GM11168 (cell line): ENCODE results near the gene ATXN1.
"Not testable (repeated sequence)": the region's sequence is repeated elsewhere in the genome, so short reads cannot be mapped to it uniquely, and the experiment has no call there.

ENCODE experiments used
- in situ Hi-C: fragments of 300-500 bp; cut with MboI; formaldehyde crosslinking; loops from one replicate; pipeline ENCODE4 v1.12.0; 2022; ENCODE audit warnings: low sequenced_read_pairs; ENCODE audit not compliant: unreplicated experiment

The ATXN1 gene

GRCh38 chr6:16630026-16630643 lies 131.1 kb downstream of the ATXN1 start:
- in situ Hi-C loops = no loop called here

DNA sequence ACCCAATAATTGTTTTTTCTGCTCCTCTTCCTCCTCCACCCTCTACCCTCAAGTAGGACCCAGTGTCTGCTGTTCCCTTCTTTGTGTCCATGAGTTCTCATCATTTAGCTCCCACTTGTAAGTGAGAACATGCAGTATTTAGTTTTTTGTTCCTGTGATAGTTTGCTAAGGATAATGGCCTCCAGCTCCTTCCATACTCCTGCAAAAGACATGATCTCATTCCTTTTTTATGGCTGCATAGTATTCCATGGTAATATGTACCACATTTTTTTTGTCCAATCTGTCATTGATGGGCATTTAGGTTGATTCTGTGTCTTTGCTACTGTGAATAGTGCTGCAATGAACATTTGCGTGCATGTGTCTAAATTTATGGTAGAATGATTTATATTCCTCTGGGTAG lies 132.7 kb downstream of the ATXN1 start:
- in situ Hi-C loops = not testable (repeated sequence)

GRCh38 chr6:16626650-16627049 lies 134.6 kb downstream of the ATXN1 start:
- in situ Hi-C loops = no loop called here

GRCh38 chr6:16625291-16626265 lies 135.7 kb downstream of the ATXN1 start:
- in situ Hi-C loops = no loop called here

DNA sequence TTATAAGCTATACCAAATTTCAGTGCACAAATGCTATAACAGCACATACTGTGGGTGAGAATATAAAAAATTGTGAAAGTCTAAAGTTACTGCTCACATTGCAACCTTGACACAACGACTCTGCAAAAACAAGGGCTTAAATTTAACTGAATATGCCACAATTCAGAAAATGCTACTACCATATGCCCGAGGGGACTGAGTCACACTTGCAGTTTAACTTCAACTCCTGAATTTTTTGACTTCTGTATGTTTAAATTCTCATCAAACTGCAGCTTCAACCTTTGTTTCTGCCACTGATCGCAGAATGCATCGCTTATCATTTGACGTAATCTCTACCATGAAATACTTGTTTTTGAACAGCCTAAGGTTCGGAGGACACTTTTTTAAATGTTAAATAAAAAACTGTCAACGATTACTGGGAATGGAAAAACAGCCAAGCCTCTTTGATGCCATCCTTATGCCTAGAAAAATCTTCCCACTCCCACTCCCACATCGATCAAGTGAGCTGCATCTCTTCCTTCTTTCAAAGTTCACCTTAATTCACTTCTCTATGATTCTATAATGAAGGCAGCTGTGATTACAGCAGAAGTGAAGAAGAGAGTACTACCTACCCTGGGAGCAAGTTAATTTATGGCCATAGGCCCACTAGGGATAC lies 136.5 kb downstream of the ATXN1 start:
- in situ Hi-C loops = no loop called here

GRCh38 chr6:16623731-16624130 lies 137.5 kb downstream of the ATXN1 start:
- in situ Hi-C loops = no loop called here

DNA sequence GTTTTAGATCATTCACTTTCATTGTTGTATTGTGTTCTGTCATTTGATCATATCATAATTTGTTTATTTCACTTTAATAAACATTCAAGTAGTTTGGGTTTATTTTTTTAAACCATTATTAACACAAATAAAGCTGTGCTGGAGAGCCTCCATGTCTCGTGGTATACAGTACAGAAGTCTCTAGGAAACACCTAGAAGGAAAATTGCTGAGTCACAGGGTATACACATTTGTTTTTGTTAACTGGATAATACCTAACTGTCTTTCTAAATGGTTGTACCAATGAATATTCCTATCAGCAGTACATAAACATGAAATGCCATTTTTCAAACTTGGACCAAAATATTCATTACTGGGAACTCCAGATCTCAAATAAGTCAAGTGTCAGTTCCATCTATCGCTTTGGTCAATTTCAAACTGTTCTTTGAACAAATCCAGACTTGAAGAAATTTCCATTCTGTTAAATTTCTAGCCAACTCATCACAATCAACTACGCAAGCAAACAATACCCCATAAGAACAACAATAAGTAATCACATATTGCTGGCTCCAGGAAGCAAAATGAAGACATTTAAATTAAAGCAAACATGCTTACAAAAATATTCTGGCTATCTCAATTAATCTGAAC lies 138.1 kb downstream of the ATXN1 start:
- in situ Hi-C loops = no loop called here

DNA sequence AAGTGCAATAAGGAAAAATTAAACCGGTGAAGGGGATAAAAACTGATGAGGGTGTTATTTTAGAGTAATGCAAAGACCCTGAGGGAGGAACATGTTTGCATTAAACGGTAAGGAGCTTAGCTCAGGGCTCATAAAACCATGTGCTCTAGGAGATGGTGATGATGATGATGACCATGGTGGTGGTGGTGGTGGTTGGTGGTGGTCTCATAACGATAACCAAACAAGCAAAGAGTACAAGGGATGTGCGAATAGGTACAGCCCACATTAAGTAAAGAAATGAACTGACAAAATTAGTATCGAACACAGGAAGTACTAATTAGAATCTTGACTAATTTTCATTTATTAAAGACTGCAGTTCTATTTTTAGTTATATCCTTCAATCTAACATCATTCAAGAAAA lies 139.1 kb downstream of the ATXN1 start:
- in situ Hi-C loops = no loop called here

DNA sequence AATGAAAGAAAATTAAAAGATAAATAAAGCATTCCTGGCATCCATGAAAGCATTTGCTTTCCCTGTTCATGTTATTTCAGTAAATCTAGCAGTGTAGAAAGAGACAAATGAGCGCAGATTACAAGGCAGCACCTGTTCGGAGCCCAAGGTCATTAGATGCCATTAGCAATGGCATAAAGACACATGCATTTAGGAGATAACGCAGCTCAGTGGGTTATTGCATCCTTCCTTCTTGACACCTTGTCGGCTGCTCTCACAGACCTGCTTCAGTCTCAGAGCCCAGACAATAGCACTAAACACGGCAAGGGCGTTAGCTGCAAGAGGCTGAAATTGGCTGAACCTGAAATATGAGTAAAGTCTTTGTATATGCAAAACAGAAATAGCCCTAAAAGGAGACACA lies 140.3 kb downstream of the ATXN1 start:
- in situ Hi-C loops = no loop called here

GRCh38 chr6:16619777-16620176 lies 141.5 kb downstream of the ATXN1 start:
- in situ Hi-C loops = no loop called here

- in situ Hi-C loops = no loop called here
These were observed 142.3 kb downstream of the ATXN1 start for GRCh38 chr6:16618962-16619361.

DNA sequence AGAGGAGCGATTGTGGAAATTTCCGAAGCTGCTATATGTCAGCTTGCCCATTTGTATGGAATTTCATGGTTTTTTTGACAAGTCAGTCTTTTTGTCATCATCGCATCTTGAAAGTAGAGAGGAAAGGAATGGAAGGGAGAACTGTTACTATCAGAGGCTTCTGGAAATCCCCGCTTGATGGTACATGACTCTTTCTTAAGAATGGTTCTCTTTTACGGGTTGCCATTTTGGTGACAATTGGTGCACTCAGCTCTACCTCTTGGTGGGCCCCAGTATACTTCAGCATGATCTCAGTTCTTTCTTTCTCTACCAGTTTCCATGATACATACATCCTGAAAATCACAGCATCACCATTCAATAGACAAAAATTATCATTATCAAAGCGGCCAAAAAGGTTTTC lies 146.0 kb downstream of the ATXN1 start:
- in situ Hi-C loops = not testable (repeated sequence)

- in situ Hi-C loops = not testable (repeated sequence)
These were observed 147.1 kb downstream of the ATXN1 start for GRCh38 chr6:16614143-16614542.

GRCh38 chr6:16613504-16613903 lies 147.8 kb downstream of the ATXN1 start:
- in situ Hi-C loops = not testable (repeated sequence)

- in situ Hi-C loops = no loop called here
These were observed 152.8 kb downstream of the ATXN1 start for GRCh38 chr6:16608444-16608843.

- in situ Hi-C loops = no loop called here
These were observed 159.2 kb downstream of the ATXN1 start for GRCh38 chr6:16602035-16602434.

- in situ Hi-C loops = no loop called here
These were observed 160.6 kb downstream of the ATXN1 start for GRCh38 chr6:16600701-16601100.

DNA sequence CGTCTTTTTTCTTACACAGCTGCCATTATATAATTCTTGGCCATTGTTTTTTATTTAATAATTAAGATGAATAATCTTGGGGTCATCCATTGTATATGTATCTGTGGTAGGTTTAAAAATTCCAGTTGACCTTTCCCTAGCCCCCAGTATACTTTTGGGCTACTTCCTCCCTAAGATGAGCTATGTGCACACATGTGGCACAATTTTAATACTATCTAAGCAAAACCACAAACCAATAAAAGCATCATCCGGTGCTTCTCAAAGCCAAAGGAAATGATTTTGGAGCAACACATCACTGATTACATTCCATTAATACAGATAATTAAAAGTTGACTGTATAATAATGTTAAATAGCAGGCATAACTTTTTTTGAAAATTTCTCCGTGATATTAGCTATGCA lies 161.2 kb downstream of the ATXN1 start:
- in situ Hi-C loops = no loop called here

DNA sequence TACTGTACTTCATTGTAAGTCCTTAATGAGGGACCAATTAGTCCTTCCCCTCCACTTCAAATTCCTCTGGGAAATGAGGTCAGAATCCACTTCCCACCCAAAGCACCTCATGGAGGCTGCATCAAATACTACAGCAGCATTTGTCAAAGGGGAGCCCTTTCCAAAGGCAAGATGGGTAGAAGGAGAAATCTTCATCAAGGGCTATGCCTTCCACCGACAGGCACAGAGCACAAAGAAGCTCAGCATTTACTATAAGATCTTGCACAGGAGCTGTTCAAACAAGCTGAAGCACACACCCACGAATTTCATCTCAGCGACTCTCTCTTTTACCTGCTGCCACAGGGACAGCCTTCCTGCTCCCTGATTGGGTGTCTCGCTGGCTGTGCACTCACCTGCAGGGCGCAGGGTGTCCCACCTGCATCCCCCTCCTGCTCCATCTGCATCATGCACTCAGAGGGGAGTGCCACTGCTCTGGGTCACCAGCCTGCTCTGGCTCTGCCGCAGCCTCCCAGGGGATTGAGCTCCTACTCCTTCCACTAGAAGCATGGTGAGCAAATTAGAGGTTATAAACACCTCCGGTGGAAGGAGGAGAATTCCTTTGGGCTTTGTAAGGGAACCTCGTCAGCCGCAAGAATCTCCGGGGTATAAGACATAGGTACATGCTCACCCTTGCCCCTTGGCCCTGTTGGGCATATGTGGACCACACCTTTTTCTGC lies 164.5 kb downstream of the ATXN1 start:
- in situ Hi-C loops = no loop called here

DNA sequence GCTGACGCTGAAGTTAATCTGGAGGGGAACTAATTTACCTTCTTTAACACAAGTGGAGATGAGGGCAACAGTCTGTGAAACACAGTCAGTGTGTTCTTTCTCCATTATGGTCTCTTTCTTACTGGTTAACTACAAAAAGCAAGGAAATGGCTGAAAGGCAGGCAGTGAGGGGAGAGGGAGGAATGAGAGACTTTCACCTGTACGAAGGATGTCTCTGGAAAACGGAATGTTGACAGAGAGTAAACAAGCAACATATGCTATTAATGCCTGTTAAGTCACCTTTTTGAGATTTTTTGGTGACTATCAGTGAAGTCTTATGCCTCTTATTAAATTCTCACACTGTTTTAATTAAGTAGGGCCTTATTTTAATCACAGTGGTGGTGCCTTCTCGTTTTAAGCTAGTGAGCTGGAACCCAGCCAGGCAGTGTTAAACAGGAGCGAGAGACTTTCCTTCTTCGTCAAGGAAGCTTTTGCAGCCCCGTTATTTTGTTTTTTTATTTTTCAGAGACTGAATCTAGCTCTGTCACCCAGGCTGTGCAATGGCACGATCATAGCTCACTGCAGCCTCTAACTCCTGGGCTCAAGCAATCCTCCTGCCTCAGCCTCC lies 165.6 kb downstream of the ATXN1 start:
- in situ Hi-C loops = no loop called here
